TTC549 (cell line): Measurements from ENCODE around the gene TFPI.
A peak's percentile ranks its signal among the peaks of the same experiment; 100 is the strongest.

Source experiments
- FAIRE-seq: peaks from 2 replicates; lab custom pipeline; 2012; peaks lifted over from hg19 to GRCh38; lab: Jason Lieb, UNC

Gene TFPI

DNA sequence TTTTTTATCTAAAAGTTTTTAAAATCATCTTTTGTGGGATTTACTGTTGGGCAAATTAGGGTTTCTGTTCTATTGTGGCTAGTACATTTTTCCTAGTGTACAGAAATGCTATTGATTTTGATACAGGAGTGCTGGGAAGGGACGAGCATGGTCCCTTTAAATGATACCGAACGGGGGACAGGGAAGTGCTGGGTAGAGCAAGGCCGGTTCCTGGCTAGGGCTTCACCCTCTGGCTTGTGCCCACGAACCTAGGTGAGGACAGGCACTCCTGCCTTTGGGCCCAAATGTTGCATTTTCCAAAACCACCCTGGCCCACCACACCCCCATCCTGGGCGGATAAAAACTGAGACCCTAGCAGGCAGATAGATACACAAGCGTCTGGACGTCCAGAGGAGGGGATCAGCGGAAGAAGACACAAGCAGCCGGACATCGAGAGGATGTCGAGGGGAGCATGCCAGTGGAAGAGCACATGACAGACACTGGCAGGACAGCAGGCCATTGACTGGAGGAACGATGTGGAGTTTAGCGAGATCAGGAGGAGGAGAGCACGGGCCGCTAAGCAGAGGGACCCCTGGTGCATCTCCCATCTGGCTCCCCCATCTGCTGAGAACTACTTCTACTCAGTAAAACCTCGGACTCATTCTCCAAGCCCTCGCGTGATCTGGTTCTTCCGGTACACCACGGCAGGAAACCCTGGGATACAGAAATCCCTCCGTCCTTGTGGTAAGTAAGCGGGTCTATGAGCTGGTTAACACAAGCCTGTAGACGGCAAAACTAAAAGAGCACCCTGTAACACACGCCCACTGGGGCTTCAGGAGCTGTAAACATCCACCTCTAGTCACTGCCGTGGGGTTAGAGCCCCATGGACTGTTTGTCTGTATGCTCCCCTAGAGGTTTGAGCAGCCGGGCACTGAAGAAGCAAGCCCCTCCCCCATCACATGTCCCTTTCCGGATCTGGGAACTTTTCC, 92.7 kb downstream of the TFPI start:
- FAIRE-seq: no peak

DNA sequence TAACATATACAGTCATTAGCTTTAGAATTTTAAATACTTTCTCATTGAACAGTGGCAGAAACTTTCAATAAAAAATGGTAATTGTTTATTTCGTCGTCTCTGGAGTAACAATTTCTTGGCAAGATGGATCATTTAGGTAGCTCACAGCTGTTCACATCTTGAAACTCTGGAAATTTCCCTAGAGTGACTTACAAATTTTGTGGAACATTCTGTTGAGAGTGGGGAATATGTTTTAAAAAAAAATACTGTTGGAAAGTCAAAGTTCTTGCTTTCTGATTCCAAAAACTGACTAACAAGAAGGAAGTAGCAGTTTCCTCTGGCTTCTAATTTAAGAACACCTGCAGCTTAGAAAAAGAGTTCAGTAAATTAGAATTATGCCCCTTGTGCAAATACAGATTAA, 95.0 kb downstream of the TFPI start:
- no peak for FAIRE-seq

DNA sequence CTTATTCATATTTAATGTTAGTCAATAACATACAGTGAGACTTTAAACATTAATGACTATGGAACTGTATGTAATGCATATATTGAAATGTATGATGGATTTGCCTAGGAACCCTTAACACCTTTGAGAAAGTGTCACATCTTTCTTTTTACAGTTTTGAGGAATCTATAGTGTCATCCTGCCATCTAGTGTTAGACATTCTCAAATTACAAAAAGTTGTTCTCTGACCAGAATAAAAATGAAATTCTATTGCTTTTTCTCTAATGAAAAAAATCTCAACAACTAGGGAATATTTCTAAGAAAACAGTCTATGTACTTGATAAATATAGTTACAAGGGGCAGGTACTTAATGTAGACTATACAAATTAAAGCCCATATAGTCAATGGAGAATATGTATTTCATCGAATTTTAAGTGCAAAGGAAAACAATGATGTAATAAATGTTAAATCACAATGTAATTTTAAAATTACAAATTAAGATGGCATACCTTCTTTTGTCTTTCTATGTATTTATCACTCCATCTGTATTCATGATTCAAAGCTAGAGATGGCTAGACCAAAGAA, 101.1 kb downstream of the TFPI start:
- FAIRE-seq: peak; percentile 96

DNA sequence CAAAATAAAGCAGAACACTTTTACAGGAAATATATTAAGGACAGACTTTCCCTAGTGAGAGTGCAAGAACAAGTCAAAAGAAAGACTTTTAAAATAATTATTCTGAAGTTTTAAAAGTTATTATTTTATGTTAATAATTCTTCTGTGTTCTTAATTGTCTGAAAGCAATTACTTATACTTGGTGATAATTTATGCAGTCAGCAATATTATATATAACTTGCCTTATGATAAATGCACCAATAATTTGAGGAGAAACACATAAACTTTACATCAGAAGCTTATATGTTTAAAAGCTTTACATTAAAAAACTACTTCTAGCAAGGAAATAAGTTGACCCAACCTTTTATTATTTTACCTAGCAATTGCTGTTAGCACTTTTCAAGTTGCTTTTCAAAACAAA, 102.7 kb downstream of the TFPI start:
- FAIRE-seq: peak; percentile 68

DNA sequence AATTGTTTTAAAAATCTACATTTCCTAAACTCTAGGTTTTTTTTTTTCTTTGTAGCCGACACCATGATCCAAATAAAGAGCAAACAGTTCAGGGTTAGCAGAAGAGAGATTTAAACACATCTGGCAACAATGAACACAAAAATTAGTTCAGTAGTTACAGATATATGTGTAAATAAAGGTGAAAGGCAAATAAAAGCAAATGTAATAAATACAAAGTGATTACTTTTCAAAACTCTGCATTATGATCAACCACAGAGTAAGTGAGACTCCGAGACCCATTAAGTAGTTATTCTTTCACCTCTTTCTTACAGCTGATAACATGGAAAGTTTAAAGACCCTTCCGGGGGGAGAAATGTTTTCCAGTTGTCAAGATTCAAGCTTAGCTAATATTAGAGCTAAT, 106.9 kb downstream of the TFPI start:
- peak; percentile 69 for FAIRE-seq

DNA sequence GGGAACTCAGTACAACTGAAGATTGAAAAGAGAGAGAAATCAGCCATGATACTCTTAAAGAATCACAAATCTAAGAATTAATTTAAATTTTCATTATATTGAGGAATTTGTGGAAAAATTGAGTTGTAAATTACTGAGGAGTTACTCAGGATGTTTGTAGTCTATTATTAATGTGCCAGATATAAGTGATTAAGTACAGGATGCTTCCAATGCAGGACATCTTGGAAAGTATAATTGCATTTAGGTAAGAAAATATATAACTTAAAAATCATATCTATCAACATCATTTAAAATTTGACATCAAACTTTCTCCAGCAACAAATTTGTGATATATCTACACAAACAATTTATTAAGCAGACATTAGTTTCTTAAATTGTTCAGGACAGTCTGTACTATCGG, 107.5 kb downstream of the TFPI start:
- no peak for FAIRE-seq

DNA sequence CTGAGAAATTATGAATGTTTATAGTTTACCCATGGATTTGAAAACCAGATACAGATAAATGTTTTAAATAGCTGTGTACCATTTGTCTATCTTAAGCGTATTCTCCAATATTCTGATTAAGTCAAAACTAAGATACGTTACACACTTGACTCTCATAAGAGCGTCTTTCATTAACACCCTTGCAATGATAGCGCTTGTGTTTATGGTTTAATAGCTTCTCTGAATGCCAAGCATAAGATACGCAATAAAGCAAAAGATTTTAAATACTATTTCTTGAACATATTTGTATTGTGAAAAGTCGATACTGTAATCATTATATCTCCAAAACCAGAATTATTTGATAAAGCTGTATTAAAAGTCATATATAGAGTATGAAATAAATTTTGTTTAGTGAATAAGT, 109.2 kb downstream of the TFPI start:
- no peak for FAIRE-seq

DNA sequence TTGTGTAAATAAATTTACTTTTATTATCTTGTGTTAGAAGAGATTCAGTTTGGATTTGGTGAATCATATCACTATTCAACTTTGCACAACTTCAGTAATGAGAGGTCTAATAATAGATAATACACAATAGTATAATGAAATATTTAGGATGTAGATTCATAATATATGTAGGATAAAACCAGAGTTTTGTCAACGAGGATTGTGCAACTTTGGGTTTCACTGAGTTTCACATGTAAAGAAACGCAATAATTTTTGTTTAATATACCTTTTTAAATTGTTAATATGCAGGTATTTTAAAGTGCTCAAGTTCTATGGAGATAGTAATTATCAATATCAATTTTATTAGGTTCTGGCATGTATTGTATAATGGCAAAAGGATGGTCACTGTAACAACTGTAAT, 111.5 kb downstream of the TFPI start:
- FAIRE-seq: no peak

DNA sequence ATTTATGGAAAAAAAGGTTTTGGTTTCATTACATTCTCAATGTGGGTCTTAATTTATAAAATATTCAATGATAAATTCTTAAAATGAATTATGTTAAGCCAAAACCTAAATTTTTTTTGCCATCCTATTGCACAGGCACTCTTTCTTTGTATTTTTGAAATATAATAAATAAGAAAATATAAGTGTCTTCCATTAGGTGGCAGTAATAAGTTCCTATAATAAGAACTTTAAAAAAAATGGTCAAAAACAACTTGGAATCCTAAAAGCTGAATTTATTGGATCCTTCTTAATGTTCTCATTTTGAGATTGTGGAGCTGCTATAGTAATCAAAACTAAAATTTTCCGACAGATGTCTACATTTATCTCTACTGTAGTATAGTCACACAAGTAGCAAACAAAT, 111.9 kb downstream of the TFPI start:
- peak; percentile 89 for FAIRE-seq

DNA sequence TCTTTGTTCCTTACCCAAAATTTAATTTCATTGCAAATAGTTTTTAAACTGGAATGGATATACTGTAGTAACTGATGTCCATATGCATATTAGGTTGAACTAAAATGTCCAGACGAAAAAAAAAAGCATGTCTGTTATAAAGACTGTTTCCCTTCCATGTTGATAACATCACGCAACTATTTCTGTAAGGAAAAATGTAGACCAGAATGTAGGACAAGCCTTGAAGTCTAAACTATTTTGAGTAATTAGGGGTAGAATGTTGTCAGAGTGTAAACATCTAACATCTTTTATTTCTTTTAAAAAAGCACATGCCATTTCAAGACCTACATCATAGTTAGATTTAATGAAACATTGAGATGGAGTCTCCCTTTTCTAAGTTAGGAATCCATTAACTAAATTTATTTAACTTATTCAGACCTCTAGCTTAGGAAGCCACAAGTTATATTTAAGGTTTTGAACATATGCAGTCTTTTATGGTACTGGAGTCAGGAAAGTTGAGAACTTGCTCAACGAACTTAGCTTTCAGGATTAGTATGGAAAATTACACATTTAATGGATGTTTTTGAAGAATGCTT, 114.0 kb downstream of the TFPI start:
- no peak for FAIRE-seq

DNA sequence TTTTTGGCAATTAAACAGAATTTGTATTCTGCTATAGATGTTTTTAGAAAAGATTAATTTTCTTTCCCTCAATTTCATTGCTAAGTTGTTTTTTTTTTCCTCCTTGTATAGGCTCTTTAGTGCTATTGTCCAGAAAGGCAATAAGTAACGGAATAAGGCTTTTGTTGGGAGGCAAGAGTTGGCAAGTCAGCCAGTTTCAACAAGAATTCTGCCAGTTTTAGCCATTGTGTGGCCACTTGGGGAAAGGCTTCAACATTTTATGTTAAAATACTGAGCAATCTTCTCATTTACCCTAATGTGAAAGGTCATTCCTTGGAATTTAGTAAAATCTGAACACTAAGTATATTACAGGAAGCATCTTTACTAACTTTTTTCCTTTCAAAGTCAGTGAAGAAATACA, 115.8 kb downstream of the TFPI start:
- no peak for FAIRE-seq

DNA sequence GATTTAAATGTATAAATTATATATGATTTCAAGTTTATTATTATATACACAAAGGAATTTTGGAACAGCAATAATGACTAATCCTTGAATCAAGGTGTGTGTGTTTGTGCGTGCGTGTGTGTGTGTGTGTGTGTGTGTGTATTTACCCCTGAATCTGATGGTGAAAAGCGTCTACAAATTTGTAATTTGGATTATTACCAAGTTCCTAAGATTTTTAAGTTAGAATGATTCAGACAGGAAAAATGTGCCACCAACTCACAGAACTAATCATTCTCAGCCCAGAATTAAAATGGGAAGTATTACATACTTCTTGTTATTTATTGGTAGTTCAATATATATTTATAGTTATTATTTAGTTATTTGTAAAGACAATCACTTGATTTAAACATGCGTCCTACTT, 118.5 kb downstream of the TFPI start:
- FAIRE-seq: peak; percentile 11

DNA sequence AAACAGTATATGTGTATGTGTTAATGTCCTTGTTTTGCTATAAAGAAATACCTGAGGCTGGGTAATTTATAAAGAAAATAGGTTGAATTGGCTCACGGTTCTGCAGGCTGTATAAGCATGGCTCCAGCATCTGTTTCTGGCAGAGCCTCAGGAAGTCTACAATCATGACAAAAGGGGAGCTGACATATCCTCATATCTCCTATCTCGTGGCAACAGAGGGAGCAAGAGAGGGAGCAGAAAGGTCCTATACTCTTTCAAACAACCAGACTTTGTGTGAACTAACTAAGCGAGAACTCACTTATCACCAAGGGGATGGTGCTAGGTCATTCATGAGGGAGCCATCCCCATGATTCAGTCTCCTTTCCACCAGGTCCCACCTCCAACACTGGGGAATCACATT, 119.2 kb downstream of the TFPI start:
- no peak for FAIRE-seq

DNA sequence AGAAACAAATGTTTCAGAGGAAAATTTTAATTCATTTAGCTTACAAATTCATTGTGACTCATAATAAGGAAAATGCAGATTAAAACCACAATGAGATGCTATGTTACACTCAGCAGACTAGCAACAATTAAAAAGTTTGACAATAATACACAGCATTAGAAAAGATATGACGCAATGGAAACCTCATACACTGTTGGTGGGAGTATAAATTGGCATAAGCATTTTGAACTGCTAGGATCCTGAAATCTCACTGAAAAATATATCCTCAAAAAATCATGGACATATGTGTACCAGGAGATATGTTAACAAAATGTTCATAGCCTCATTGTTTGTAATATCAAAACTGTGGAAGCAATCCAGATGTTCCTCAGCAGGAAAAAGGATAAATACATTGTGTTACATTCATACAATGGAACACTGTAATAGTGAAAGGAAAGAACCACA, 119.9 kb downstream of the TFPI start:
- FAIRE-seq: no peak

DNA sequence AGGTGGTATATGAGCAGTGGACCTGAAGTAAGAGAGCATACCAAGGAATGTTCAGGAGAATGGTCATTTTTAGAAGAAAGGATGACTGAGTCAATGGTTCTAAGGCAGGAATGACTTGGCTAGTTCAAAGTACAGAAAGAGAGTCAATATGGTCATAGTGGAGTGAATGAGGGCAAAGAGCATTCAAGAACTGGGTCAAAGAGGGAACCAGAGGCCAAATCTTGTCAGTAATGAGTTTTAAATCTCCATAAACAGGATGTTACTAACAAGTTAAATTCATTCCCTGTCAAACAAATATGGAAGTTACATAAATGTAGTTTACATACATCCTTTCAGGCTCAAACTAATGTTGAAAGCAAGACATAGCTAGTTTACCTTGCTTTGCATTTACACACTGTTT, 122.3 kb downstream of the TFPI start:
- FAIRE-seq: no peak

DNA sequence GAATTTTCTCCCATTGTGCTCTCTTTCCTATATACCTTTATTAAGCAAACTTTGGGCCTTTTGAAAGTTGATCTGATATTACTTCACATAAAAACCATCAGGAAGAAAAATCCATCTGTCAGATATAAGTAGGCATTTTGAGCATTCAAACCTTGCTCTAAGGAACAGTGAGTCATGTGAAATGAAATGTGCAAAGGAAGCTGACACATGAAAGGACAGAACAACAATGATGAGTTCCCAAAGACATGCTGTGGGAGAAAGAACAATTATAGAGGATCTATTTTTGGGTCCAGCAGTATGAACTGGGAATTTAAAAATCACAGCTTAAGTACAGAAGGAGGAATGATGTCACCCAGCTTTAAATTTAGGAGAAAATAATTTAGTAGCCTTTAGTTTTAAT, 124.2 kb downstream of the TFPI start:
- FAIRE-seq: no peak

DNA sequence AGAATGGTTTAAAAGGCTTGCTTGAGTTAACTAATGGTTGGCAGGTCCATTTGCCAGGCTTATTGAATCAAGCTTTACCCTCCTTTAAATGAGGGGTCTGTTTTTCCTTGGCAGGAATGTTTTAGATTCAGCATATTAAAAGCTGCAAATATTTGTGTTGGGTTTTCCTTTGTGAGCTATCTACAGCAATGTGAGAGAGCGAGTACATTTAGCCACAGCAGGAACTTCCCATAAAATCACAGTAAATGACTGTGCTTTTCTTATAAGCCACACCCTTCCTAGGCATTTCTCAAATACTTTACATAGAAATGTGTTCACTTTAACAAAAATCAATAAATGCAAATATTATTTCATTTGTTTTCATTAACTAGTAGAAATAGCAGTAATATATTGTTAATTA, 130.1 kb downstream of the TFPI start:
- FAIRE-seq: no peak

DNA sequence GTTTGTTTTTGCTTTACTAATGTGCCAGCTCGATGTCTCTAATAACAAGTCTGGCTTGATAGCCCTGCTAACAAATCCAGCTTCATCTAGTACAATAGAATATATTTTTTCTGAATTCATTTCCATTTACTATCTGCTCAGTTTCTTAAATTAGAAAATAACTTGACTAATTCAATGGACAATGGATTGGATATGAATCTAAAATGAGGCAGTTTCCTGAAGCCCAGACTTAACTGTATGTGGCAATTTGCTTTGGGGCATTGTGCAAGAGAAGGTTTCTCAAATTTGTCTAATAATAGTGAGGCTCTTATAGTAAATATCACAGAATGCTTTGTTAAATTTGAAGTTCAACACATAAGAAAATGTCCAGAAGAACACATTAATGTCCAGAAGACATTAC, 132.0 kb downstream of the TFPI start:
- FAIRE-seq: no peak

DNA sequence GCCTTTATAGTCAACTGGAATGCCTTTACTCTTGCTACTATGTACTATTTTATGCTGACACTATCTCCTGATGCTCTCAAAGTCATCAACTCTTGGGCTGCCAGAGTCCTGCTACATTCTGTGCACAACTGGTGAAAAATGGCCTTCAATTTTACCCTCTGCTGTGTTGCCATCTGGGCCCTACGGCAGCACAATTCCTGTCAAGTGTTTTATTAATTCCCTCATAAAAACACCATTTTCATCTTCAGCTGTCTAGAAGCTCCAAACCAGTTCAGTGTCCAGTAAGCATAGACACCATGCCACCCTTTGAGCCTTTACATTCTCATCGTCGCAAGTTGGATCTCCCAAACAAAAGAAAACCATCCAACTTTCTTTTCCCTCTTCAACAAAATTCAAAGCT, 132.7 kb downstream of the TFPI start:
- FAIRE-seq: no peak

DNA sequence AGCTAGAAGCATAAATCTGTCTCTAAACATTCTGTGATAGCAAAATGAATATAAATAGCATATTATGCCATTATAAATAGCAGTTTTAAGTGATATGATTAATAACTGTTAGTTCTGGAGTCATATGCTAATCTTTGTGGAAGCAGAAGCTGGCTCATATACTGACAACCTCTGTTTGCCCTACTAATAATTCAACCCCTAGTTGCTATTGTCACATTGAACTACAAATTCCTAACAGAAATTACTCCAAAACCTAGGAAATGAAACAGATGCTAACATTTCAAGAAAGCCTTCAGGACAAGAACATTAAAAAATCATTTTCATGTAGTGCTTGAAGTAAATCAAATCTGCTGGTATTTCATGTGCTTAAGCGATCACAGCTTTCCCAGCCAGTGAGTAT, 134.4 kb downstream of the TFPI start:
- FAIRE-seq: no peak

DNA sequence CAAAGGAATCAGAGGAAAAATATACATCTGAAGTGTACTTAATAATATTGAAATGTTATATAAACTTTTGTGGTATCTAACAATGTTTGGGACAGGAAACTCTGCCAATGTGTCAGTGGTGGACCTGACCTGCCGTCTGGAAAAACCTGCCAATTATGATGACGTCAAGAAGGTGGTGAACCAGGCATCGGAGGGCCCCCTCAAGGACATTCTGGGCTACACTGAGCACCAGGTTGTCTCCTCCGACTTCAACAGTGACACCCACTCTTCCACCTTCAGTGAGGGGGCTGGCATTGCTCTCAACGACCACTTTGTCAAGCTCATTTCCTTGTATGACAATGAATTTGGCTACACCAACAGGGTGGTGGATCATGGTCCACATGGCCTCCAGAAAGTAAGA, 138.8 kb downstream of the TFPI start:
- FAIRE-seq: no peak
